Measurements from ENCODE around the gene ZCCHC24.

Gene ZCCHC24

DNA sequence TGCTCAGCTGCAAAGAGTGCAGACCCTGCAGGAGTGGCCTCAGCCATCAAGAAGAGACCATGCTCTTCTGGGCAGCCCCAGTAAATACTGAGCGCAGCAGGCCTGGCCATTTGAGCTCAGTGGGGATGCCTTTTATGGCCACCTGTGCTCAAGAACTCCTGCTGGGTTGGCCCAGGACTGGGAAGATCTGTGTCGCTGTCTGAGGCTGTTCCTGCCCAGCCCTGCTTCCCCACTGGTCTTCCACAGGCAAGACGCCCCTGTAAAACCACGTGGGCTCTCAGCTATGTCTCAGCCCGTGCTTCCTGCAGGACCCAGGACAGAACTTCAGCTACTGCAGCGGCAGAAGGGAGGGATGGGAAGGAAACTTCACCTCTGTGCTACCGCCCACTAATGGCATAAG lies 108.7 kb downstream of the ZCCHC24 start:
- Histone ChIP-seq H4K20me1 (ENCODE audit: insufficient read depth) (no peaks in the 10 kb centered on the region), H3K4me1 (ENCODE audit: low read depth, poor library complexity, severe bottlenecking) (peaks cover 5% of the 10 kb centered on the region), H3K4me3 (IDR thresholded peaks at IDR 0.05; ENCODE audit: insufficient read depth, low read depth, low read length) (no peak overlapping the region), H3K4me2 (no peak overlapping the region), H2AFZ (ENCODE audit: low read depth) (no peak overlapping the region), H3K9ac (no peak overlapping the region), H3K79me2 (ENCODE audit: insufficient read depth, low read depth) (no peaks in the 10 kb centered on the region), H3K36me3 (ENCODE audit: insufficient read depth) (no peaks in the 10 kb centered on the region), H3K27me3 (ENCODE audit: insufficient read depth, low read depth) (no peaks in the 10 kb centered on the region), H3K27ac (no peak overlapping the region)
- TF ChIP-seq, protein P1, sequence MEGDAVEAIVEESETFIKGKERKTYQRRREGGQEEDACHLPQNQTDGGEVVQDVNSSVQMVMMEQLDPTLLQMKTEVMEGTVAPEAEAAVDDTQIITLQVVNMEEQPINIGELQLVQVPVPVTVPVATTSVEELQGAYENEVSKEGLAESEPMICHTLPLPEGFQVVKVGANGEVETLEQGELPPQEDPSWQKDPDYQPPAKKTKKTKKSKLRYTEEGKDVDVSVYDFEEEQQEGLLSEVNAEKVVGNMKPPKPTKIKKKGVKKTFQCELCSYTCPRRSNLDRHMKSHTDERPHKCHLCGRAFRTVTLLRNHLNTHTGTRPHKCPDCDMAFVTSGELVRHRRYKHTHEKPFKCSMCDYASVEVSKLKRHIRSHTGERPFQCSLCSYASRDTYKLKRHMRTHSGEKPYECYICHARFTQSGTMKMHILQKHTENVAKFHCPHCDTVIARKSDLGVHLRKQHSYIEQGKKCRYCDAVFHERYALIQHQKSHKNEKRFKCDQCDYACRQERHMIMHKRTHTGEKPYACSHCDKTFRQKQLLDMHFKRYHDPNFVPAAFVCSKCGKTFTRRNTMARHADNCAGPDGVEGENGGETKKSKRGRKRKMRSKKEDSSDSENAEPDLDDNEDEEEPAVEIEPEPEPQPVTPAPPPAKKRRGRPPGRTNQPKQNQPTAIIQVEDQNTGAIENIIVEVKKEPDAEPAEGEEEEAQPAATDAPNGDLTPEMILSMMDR (conservative IDR thresholded peaks at IDR 0.05; ENCODE audit: low read depth, low read length), result no peak

DNA sequence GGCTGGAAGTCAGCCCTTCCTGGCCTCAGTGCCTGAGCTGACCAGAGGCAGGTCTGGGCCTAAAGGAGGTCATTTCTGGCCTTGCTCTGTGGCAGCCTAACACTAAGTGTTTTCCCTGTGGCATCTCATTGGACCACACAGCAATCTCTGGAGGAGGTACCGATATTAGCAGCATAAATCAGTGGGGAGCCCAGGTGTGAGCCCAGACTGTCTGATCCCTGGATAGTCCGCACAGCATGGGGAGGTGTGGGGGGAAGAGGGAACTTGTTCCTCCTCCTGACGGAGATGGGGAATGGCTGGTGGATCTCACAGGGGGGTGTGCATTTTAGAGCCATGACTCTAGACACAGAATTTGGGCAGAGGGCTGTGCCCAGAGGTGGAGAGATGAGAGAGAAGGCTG lies 109.1 kb downstream of the ZCCHC24 start:
- H3K4me1 ChIP-seq (ENCODE audit: low read depth, poor library complexity, severe bottlenecking), result peaks cover 8% of the 10 kb centered on the region
- no peaks in the 10 kb centered on the region for H4K20me1 ChIP-seq (ENCODE audit: insufficient read depth)
- H3K27ac ChIP-seq, result no peak overlapping the region
- H3K27me3 ChIP-seq (ENCODE audit: insufficient read depth, low read depth), result no peaks in the 10 kb centered on the region
- no peak overlapping the region for H3K9ac ChIP-seq
- H3K36me3 ChIP-seq (ENCODE audit: insufficient read depth), result no peaks in the 10 kb centered on the region
- TF ChIP-seq, protein P1 (conservative IDR thresholded peaks at IDR 0.05; ENCODE audit: low read depth, low read length), result no peak
- H2AFZ ChIP-seq (ENCODE audit: low read depth), result no peak overlapping the region
- H3K79me2 ChIP-seq (ENCODE audit: insufficient read depth, low read depth), result no peaks in the 10 kb centered on the region
- no peak overlapping the region for H3K4me3 ChIP-seq (IDR thresholded peaks at IDR 0.05; ENCODE audit: insufficient read depth, low read depth, low read length)
- no peak overlapping the region for H3K4me2 ChIP-seq

DNA sequence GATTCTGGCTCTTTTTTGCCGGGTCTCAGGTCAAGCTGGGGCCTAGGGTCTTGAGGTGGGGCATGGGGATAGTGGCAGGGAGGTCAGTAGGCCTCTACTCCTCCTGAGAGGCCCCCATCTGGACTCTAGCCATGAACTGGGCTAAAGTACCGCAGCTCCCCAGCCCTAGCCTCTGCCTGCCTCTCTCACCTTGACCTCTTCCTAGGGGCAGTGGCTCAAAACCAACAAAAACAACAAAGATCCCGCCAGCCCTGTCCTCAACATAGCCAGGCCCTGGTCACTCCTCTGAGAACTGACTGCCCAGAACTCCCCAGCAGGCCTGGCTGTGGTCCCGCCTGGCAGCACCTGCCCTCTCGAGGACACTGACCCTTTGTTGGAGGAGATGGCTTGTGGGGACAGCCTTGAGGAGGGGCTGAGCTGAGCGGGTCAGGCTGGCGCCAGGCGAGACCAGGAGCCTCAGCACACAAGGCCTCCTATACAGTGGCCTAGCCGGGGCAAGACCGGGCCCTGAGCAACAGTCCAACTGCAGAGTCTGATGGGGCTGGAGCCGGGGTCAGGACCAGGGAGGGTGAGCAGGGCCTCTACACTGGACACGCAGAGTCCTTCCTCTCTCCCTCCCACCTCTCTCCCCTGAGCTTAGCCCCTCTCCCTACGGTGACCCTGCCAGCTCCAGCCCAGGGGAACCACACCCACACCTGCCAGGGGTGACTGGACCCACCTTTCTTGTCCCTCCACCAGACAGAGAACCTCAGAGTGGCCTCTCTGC lies 109.8 kb downstream of the ZCCHC24 start:
- Histone ChIP-seq H3K4me3 (IDR thresholded peaks at IDR 0.05; ENCODE audit: insufficient read depth, low read depth, low read length) (no peak overlapping the region), H2AFZ (ENCODE audit: low read depth) (no peak overlapping the region), H3K36me3 (ENCODE audit: insufficient read depth) (no peaks in the 10 kb centered on the region), H3K27me3 (ENCODE audit: insufficient read depth, low read depth) (no peaks in the 10 kb centered on the region), H3K9ac (no peak overlapping the region), H4K20me1 (ENCODE audit: insufficient read depth) (no peaks in the 10 kb centered on the region), H3K4me2 (no peak overlapping the region), H3K79me2 (ENCODE audit: insufficient read depth, low read depth) (no peaks in the 10 kb centered on the region), H3K4me1 (ENCODE audit: low read depth, poor library complexity, severe bottlenecking) (peaks cover 8% of the 10 kb centered on the region), H3K27ac (no peak overlapping the region)
- TF ChIP-seq, protein P1 (conservative IDR thresholded peaks at IDR 0.05; ENCODE audit: low read depth, low read length), result no peak

DNA sequence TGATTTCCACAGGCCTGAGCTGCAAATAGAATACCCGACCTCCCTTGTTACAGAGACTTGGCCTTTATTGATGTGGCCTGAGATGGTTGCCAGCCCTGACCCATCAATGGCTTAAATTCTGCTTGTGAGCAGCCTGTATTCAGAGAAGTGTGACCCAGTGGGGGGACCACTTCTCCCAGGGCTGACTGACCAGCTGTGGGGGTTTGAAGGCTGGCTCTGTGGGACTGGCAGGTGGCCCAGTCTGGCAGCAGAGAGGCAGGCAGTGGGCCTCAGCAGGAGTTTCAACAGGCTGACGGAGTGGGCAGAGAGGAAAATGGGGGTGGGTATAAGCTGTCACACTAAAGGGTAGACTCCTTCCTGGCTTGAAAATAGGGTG lies 110.3 kb downstream of the ZCCHC24 start:
- no peaks in the 10 kb centered on the region for H4K20me1 ChIP-seq (ENCODE audit: insufficient read depth)
- H2AFZ ChIP-seq (ENCODE audit: low read depth), result no peak overlapping the region
- H3K4me1 ChIP-seq (ENCODE audit: low read depth, poor library complexity, severe bottlenecking), result peaks cover 8% of the 10 kb centered on the region
- H3K36me3 ChIP-seq (ENCODE audit: insufficient read depth), result no peaks in the 10 kb centered on the region
- H3K27ac ChIP-seq, result no peak overlapping the region
- no peaks in the 10 kb centered on the region for H3K79me2 ChIP-seq (ENCODE audit: insufficient read depth, low read depth)
- TF ChIP-seq, protein P1 (conservative IDR thresholded peaks at IDR 0.05; ENCODE audit: low read depth, low read length), result no peak
- no peak overlapping the region for H3K9ac ChIP-seq
- H3K4me2 ChIP-seq, result no peak overlapping the region
- H3K27me3 ChIP-seq (ENCODE audit: insufficient read depth, low read depth), result no peaks in the 10 kb centered on the region
- H3K4me3 ChIP-seq (IDR thresholded peaks at IDR 0.05; ENCODE audit: insufficient read depth, low read depth, low read length), result no peak overlapping the region
